CD14-positive monocyte (primary cell): ENCODE measurements around the gene ALKBH3. TPM values are rescaled to one million over a fixed set of nuclear protein-coding genes. Genes with fewer than 3 reads are reported as not detected.

Experiments
- DNase-seq, 3 donors: peaks; one replicate each; pipeline ENCODE4 v3.0.0-alpha.2; 2011 to 2022
- H2AFZ ChIP-seq: 2 replicates; pipeline ENCODE4 v1.6.0; 2012; ENCODE audit warnings: mild to moderate bottlenecking, low read depth, low read length, inconsistent platforms; ENCODE audit not compliant: insufficient read depth, poor library complexity, severe bottlenecking
- H3K27ac ChIP-seq, 2 donors: 1 replicate in 1 of 2; 2 replicates in 1 of 2; pipeline ENCODE4 v1.5.1; 2012 to 2013; ENCODE audit warnings: low read length in 2 of 2, control low read depth in 1 of 2, inconsistent platforms in 1 of 2, low read depth in 1 of 2, mild to moderate bottlenecking in 1 of 2
- H3K27me3 ChIP-seq, 2 donors: one replicate each; pipeline versions ENCODE4 v1.6.0 to v1.6.1; 2011 to 2013; ENCODE audit warnings: low read length in 2 of 2; ENCODE audit not compliant: control insufficient read depth in 2 of 2, insufficient read depth in 2 of 2
- H3K36me3 ChIP-seq, 2 donors: replicated peaks in 1 of 2; 1 replicate in 1 of 2; 2 replicates in 1 of 2; pipeline versions ENCODE4 v1.5.1 to v1.6.1; 2012 to 2013; ENCODE audit warnings: low read length in 2 of 2, control low read depth in 1 of 2, inconsistent platforms in 1 of 2, mild to moderate bottlenecking in 1 of 2; ENCODE audit not compliant: insufficient read depth in 2 of 2, control insufficient read depth in 1 of 2
- H3K4me1 ChIP-seq, 2 donors: 1 replicate in 1 of 2; 2 replicates in 1 of 2; pipeline versions ENCODE4 v1.5.1 to v1.6.1; 2012 to 2013; ENCODE audit warnings: low read length in 2 of 2, control low read depth in 1 of 2, inconsistent platforms in 1 of 2, mild to moderate bottlenecking in 1 of 2, moderate library complexity in 1 of 2; ENCODE audit not compliant: insufficient read depth in 2 of 2, control insufficient read depth in 1 of 2
- H3K4me2 ChIP-seq: replicated peaks from 2 replicates; pipeline ENCODE3; 2012; ENCODE audit warnings: low read length, moderate library complexity, mild to moderate bottlenecking; ENCODE audit not compliant: poor library complexity, severe bottlenecking; ENCODE audit errors: extremely low read depth
- H3K4me3 ChIP-seq, 3 experiments: fragments of 200-600 bp in 1 of 3; sonication (generic) in 1 of 3; replicated peaks in 1 of 3; 1 replicate in 2 of 3; 2 replicates in 1 of 3; pipeline ENCODE4 v1.5.1; 2011 to 2013; ENCODE audit warnings: low read length in 3 of 3, mild to moderate bottlenecking in 3 of 3, control low read depth in 2 of 3, low read depth in 2 of 3, inconsistent platforms in 1 of 3, moderate library complexity in 1 of 3
- H3K79me2 ChIP-seq: 2 replicates; pipeline ENCODE4 v1.6.0; 2012; ENCODE audit warnings: mild to moderate bottlenecking, control low read depth, inconsistent platforms, low read length, moderate library complexity; ENCODE audit not compliant: insufficient read depth
- H3K9ac ChIP-seq: 2 replicates; pipeline ENCODE4 v1.6.0; 2017; ENCODE audit warnings: low read length, mild to moderate bottlenecking; ENCODE audit not compliant: insufficient read depth, poor library complexity, severe bottlenecking
- H3K9me3 ChIP-seq, 2 donors: replicated peaks in 1 of 2; 1 replicate in 1 of 2; 2 replicates in 1 of 2; pipeline versions ENCODE4 v1.5.1 to v1.6.1; 2012 to 2013; ENCODE audit warnings: low read length in 2 of 2, control low read depth in 1 of 2; ENCODE audit not compliant: control insufficient read depth in 1 of 2, insufficient read depth in 1 of 2
- H4K20me1 ChIP-seq: 2 replicates; pipeline ENCODE4 v1.6.0; 2012; ENCODE audit warnings: mild to moderate bottlenecking, low read length, control low read depth, moderate library complexity; ENCODE audit not compliant: insufficient read depth
- H3K27ac Mint-ChIP-seq, 7 donors: one replicate each; pipeline ENCODE4 v1.8.0; 2020; ENCODE audit warnings: mild to moderate bottlenecking in 7 of 7, mixed read lengths in 7 of 7, moderate library complexity in 6 of 7, inconsistent platforms in 2 of 7
- H3K27me3 Mint-ChIP-seq, 3 donors: one replicate each; pipeline ENCODE4 v1.8.0; 2021 to 2022; ENCODE audit warnings: low read depth in 3 of 3, mild to moderate bottlenecking in 3 of 3, mixed read lengths in 3 of 3, moderate library complexity in 3 of 3, inconsistent platforms in 1 of 3
- H3K36me3 Mint-ChIP-seq, 2 donors: one replicate each; pipeline ENCODE4 v1.8.0; 2020; ENCODE audit warnings: mixed read lengths in 2 of 2, inconsistent platforms in 1 of 2, mild to moderate bottlenecking in 1 of 2
- H3K4me1 Mint-ChIP-seq: one replicate; pipeline ENCODE4 v1.8.0; 2020; ENCODE audit warnings: mild to moderate bottlenecking, mixed read lengths
- H3K4me3 Mint-ChIP-seq, 2 donors: one replicate each; pipeline ENCODE4 v1.8.0; 2020; ENCODE audit warnings: mild to moderate bottlenecking in 2 of 2, mixed read lengths in 2 of 2, moderate library complexity in 1 of 2
- H3K9me3 Mint-ChIP-seq, 7 donors: one replicate each; pipeline ENCODE4 v1.8.0; 2020 to 2022; ENCODE audit warnings: mixed read lengths in 7 of 7, mild to moderate bottlenecking in 6 of 7, moderate library complexity in 6 of 7, inconsistent platforms in 2 of 7
- CTCF ChIP-seq: fragments of 200-600 bp; IDR thresholded peaks from one replicate; pipeline ENCODE4 v1.8.0; 2022; ENCODE audit warnings: antibody characterized with exemption, mild to moderate bottlenecking
- WGBS: methylation state at CpG from one replicate; pipeline ENCODE4 v1.1.5; 2013; ENCODE audit warnings: missing lambda C conversion rate; ENCODE audit not compliant: insufficient coverage; 5-methylcytosine and 5-hydroxymethylcytosine counted together
- intact Hi-C, 2 donors: fragments of 100-400 bp; cut with micrococcal nuclease; formaldehyde crosslinking; loops; one replicate each; pipeline versions ENCODE4 v1.15.0 to v1.15.1; 2023
- polyA plus RNA-seq, 3 donors: library from polyadenylated mRNA; depleted of rRNA in 1 of 3; unstranded in 2 of 3; stranded (reverse) in 1 of 3; fragments of 300-500 nt in 2 of 3; fragments of >200 nt in 1 of 3; fragmentation: Illumina TruSeq in 2 of 3; gene quantifications; 1 replicate in 2 of 3; 2 replicates in 1 of 3; pipeline ENCODE4 v1.2.3, GENCODE V29; 2012 to 2021

Gene ALKBH3
- polyA plus RNA-seq, 3 donors, result 22.1 to 25.8 (median 22.7) TPM

- Histone ChIP-seq H3K27me3 (peaks cover 0 to 4% of the 10 kb centered on the region in 2 donors), H3K79me2 (no peaks in the 10 kb centered on the region), H3K27ac (no peak overlapping the region), H3K4me1 (peaks cover 0 to 2% of the 10 kb centered on the region in 2 donors), H4K20me1 (no peaks in the 10 kb centered on the region), H3K4me3 (no peak overlapping the region), H3K9ac (no peak overlapping the region), H3K4me2 (no peak overlapping the region), H3K36me3 (no peaks in the 10 kb centered on the region), H3K9me3 (no peaks in the 10 kb centered on the region), H2AFZ (no peak overlapping the region)
- 100% methylated on average over 1 of the region's 4 CpGs for WGBS
- peaks cover 5 to 22% (median 17%) of the 10 kb centered on the region in 3 donors for H3K27me3 Mint-ChIP-seq
- intact Hi-C loops, result no loop called here
- no peak for DNase-seq
- H3K36me3 Mint-ChIP-seq, result no peaks in the 10 kb centered on the region
- H3K4me1 Mint-ChIP-seq, result peaks cover 6% of the 10 kb centered on the region
- no peak for TF ChIP-seq CTCF
- H3K27ac Mint-ChIP-seq, result no peak overlapping the region
- peaks cover 0 to 8% (median 5%) of the 10 kb centered on the region in 7 donors for H3K9me3 Mint-ChIP-seq
- peak overlapping the region in 1 of 2 donors; percentile 42 for H3K4me3 Mint-ChIP-seq
Observed at GRCh38 chr11:43957571-43957970, 76.9 kb downstream of the ALKBH3 start.

- H2AFZ ChIP-seq, result no peak overlapping the region
- H3K4me3 ChIP-seq, result no peak overlapping the region
- H3K4me3 Mint-ChIP-seq, result no peak overlapping the region
- no peaks in the 10 kb centered on the region for H3K36me3 ChIP-seq
- peaks cover 0 to 12% (median 6%) of the 10 kb centered on the region in 7 donors for H3K9me3 Mint-ChIP-seq
- no peaks in the 10 kb centered on the region for H3K36me3 Mint-ChIP-seq
- WGBS, result 83% methylated on average over 2 of the region's 6 CpGs
- H3K27me3 ChIP-seq, result peaks cover 0 to 4% of the 10 kb centered on the region in 2 donors
- no peaks in the 10 kb centered on the region for H3K79me2 ChIP-seq
- H3K4me2 ChIP-seq, result no peak overlapping the region
- no peak for DNase-seq
- peaks cover 0 to 4% of the 10 kb centered on the region in 2 donors for H3K4me1 ChIP-seq
- H3K27ac Mint-ChIP-seq, result no peak overlapping the region
- H3K27ac ChIP-seq, result no peak overlapping the region
- H3K9me3 ChIP-seq, result no peaks in the 10 kb centered on the region
- H4K20me1 ChIP-seq, result no peaks in the 10 kb centered on the region
- intact Hi-C loops, result no loop called here
- no peak overlapping the region for H3K9ac ChIP-seq
- peaks cover 10% of the 10 kb centered on the region for H3K4me1 Mint-ChIP-seq
- H3K27me3 Mint-ChIP-seq, result peaks cover 2 to 24% (median 13%) of the 10 kb centered on the region in 3 donors
- no peak for TF ChIP-seq CTCF
Observed at GRCh38 chr11:43959321-43959995, 78.8 kb downstream of the ALKBH3 start.
